AG09309 (cell line): Measurements from ENCODE around the gene HSPG2.

Experiments used
- DNase-seq: peaks from one replicate; pipeline ENCODE4 v3.0.0-alpha.2; 2010; ENCODE audit warnings: low read depth
- H3K4me3 ChIP-seq: 2 replicates; pipeline ENCODE4 v1.5.1; 2011; ENCODE audit warnings: mild to moderate bottlenecking, low read depth, low read length, moderate library complexity; ENCODE audit not compliant: control insufficient read depth
- TF ChIP-seq, protein P1 (sequence below): IDR thresholded peaks from 2 replicates; pipeline ENCODE4 v1.5.1; 2011; ENCODE audit warnings: mild to moderate bottlenecking, low read depth, low read length, inconsistent platforms; ENCODE audit not compliant: insufficient read depth, control insufficient read depth; ENCODE audit errors: missing control alignments

Gene HSPG2

DNA sequence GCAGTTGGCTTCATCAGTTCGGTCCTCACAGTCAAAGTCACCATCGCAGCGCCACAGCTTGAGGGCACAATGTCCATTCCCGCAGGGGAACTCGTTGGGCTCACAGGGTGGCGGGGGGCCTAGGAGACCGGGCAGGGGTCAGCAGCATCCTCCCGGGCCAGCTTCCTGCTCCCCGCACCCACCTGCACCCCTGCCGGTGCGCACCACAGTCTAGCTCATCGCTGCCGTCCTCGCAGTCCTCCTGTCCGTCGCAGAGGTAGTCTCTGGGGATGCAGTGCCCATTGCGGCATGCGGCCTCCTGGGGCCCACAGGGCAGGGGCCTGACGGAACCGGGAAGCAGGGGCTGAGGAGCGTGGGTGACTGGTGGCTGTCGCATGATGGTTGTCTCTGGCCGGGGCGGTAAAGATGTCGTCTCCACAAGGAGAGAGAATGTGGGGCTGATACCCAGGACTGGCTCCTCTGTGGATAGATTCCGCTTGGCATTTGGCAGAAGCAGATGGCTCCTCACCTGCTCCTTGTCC is 49.8 kb downstream of the HSPG2 start:
- DNase-seq = no peak
- TF ChIP-seq, protein P1, sequence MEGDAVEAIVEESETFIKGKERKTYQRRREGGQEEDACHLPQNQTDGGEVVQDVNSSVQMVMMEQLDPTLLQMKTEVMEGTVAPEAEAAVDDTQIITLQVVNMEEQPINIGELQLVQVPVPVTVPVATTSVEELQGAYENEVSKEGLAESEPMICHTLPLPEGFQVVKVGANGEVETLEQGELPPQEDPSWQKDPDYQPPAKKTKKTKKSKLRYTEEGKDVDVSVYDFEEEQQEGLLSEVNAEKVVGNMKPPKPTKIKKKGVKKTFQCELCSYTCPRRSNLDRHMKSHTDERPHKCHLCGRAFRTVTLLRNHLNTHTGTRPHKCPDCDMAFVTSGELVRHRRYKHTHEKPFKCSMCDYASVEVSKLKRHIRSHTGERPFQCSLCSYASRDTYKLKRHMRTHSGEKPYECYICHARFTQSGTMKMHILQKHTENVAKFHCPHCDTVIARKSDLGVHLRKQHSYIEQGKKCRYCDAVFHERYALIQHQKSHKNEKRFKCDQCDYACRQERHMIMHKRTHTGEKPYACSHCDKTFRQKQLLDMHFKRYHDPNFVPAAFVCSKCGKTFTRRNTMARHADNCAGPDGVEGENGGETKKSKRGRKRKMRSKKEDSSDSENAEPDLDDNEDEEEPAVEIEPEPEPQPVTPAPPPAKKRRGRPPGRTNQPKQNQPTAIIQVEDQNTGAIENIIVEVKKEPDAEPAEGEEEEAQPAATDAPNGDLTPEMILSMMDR = no peak
- no peak overlapping the region for H3K4me3 ChIP-seq

DNA sequence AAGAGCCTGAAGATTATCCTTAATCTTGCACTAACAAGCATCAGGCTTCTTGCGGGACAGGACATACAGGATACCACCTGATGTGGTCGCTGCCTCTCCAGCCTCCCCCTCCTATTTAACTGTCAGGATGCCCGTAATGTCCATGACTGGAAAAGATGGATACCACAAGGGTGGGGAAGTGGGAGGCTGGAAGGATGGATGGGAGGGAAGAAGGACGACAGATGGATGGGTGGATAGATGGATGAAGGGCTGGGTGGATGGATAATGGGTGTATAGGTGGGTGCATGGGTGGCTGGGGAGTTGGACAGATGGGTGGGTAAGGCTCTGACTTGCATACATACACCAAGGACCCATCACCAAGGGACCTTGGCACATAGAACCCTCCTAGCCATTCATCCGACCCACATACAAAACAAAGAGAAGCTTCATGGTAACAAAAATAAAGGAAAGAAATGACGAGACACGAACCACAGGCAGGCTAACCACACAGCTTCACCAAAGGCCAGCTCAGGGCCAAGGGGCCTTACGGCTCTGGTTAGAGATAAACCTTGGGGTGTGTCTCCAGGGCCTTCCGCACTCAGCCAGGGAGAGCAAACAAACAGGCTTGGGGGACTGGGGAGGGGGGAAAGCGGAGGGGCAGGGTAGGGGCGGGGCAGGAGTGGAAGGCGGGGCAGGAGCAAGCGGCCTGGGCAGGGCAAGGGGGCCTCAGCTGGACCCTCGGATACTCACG is 50.5 kb downstream of the HSPG2 start:
- no peak for DNase-seq
- TF ChIP-seq, protein P1 = no peak
- no peak overlapping the region for H3K4me3 ChIP-seq

DNA sequence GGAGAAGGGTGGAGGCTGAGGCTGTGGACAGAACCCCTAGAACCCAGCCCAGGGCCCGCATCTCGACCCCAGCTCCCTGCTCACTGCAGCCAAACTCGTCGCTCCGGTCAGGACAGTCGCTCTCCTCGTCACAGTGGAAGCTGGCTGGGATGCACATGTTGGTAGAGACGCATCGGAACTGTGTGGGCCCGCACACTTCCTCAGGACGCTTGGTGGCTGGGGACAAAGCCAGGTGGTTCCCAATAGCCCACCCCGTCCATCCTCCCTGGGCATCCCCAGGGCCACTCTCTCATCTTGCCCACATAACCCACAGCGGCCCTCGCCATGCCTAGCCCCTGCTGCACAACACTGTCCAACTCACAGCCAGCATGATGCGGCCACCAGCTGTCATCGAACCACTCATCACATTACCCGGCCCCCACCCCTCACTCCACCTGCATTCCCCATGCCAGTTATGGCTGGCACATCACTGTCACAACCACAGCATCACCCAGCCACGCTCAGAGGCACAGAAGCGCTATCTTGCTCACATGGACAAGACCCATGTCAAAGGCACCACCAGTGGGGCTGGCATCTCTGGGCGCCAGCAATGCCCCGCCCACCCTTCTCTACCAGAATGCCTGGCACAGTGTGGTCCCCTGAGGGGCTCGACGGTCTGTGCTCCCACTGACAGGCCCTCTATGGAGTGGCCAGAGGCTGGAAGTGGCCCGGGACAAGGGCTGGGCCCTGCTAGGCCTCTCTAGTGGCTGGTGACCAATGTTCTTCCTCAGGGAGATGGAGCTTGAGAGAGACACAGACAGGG is 51.7 kb downstream of the HSPG2 start:
- DNase-seq = no peak
- TF ChIP-seq, protein P1 = no peak
- no peak overlapping the region for H3K4me3 ChIP-seq

DNA sequence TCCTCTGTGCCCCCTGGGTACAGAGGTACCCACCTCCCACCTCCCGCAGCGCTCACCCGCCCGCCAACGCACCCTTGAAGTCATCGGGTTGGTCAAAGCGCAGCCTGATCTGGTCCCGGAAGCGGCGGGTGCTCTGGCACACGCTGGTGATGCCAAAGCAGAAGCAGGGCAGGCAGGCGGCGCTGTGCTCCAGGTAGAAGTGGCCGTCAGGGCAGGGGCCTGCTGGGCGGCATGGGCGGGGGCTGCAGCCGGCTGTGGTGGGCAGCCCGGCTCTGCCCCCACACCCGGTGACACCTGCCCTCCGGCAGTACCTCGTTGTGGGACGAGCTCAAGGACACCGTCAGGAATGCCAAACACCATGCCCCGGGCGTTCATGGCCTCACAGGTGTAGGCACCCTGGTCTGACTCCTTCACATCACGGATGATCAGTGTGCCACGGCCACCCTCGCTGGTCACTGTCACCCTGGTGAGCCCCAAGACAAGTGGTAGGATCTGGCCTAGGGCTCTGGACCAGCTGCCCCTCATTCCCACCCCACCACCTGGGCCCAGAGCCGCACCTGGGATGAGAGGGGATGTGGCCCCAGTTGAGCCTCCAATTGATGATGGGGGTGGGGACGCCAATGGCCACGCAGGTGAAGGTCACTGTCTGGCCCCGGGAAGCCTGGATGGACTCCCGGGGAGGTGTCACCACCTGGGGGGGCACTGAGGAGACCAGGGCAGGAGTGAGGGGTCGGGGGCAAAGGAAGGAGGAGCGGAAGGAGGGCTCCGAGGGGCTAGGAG is 52.5 kb downstream of the HSPG2 start:
- no peak overlapping the region for H3K4me3 ChIP-seq
- DNase-seq = no peak
- TF ChIP-seq, protein P1 = no peak

DNA sequence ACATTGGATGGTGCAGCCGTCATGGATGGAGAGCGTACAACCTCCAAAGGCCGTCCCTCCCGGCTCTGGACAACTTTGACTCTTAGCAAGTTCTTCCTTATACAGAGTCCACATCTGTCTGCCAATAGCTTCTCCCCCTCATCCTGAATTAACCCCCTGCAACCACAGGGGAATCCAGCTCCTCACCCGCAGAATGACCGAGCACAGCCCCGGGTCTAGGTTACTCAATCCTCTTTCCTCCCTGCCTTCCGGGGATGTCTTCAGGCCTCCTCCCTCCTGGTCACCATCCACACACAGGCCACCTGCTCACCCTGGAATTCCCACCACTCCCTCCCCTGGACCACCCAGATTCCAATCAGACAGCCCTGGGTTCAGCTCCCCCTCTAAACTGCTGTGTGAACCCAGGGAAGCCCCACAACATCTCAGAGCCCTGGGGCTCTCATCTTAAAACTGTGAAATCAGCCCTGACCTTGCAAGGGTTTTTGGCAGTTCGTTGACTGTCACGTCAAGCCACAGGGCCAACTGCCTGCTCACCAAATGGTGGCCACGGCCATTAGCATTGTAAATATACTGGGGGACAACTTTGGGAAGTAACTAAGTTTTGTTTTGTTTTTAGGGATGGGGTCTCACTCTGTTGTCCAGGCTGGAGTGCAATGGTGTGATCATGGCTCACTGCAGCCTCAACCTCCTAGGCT is 54.2 kb downstream of the HSPG2 start:
- no peak overlapping the region for H3K4me3 ChIP-seq
- DNase-seq = no peak
- TF ChIP-seq, protein P1 = no peak

DNA sequence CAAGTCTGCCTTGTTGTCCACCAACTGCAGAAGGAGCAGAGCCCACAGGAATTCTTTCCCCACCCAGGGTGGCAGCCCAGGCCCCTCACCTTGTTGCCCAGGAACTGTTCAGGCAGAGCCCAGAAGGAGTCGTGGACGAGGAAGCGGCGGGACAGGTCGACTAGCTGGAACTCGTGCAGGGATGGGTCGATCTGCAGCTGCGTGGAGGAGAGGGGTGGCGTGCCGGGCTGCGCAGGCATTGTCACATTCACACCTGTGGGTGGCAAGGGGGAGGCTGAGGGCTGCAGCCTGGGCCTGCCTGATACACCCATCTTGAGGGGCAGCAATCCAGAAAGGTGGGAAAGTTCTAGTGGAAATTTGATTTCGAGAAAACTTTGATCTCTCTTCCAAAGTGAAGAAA is 55.9 kb downstream of the HSPG2 start:
- DNase-seq = no peak
- no peak overlapping the region for H3K4me3 ChIP-seq
- TF ChIP-seq, protein P1 = no peak
